Smooth muscle cell (in vitro differentiated cells): ENCODE measurements around the gene ZNF69. TPM values are rescaled to one million over a fixed set of nuclear protein-coding genes. Genes with fewer than 3 reads are reported as not detected.

ENCODE experiments used
- DNase-seq: peaks from one replicate; lab custom pipeline; 2025; ENCODE audit not compliant: unreplicated experiment; lab: John Stamatoyannopoulos, UW
- H2AFZ ChIP-seq: fragments of 200-600 bp; sonication (generic); 2 replicates; pipeline ENCODE4 v1.6.0; 2016; ENCODE audit warnings: antibody characterized with exemption, low read depth, mild to moderate bottlenecking
- H3F3A ChIP-seq: fragments of 200-600 bp; sonication (generic); 2 replicates; pipeline ENCODE4 v1.6.0; 2017; ENCODE audit warnings: antibody characterized with exemption, low read depth
- H3K27ac ChIP-seq: fragments of 200-600 bp; sonication (generic); 2 replicates; pipeline ENCODE4 v1.5.1; 2016; ENCODE audit warnings: low read depth, mild to moderate bottlenecking
- H3K27me3 ChIP-seq: fragments of 200-600 bp; sonication (generic); 2 replicates; pipeline ENCODE4 v1.6.1; 2016; ENCODE audit warnings: low read depth, mild to moderate bottlenecking
- H3K36me3 ChIP-seq: fragments of 200-600 bp; sonication (generic); 2 replicates; pipeline ENCODE4 v1.5.1; 2016; ENCODE audit warnings: low read depth
- H3K4me1 ChIP-seq: fragments of 200-600 bp; sonication (generic); 2 replicates; pipeline ENCODE4 v1.5.1; 2016; ENCODE audit warnings: low read depth
- H3K4me2 ChIP-seq: fragments of 200-600 bp; sonication (generic); 2 replicates; pipeline ENCODE4 v1.6.0; 2016; ENCODE audit warnings: mild to moderate bottlenecking
- H3K4me3 ChIP-seq: fragments of 200-600 bp; sonication (generic); 2 replicates; pipeline ENCODE4 v1.5.1; 2016; ENCODE audit warnings: mild to moderate bottlenecking
- H3K79me2 ChIP-seq: fragments of 200-600 bp; sonication (generic); 2 replicates; pipeline ENCODE4 v1.6.0; 2016; ENCODE audit warnings: low read depth, mild to moderate bottlenecking
- H3K9ac ChIP-seq: fragments of 200-600 bp; sonication (generic); 2 replicates; pipeline ENCODE4 v1.6.0; 2016; ENCODE audit warnings: low read depth
- H3K9me3 ChIP-seq: fragments of 200-600 bp; sonication (generic); replicated peaks from 2 replicates; pipeline ENCODE4 v1.5.1; 2016; ENCODE audit warnings: low read depth
- H4K20me1 ChIP-seq: fragments of 200-600 bp; sonication (generic); 2 replicates; pipeline ENCODE4 v1.6.0; 2016; ENCODE audit warnings: low read depth
- WGBS: methylation state at CpG from one replicate; pipeline ENCODE4 v1.1.7; 2016; ENCODE audit warnings: low lambda C conversion rate; 5-methylcytosine and 5-hydroxymethylcytosine counted together
- polyA plus RNA-seq: library from polyadenylated mRNA; unstranded; fragments of >200 nt; fragmentation: Nextera tagmentation; extraction: Ambion mirVana; gene quantifications from 2 replicates; pipeline ENCODE4 v1.2.1, GENCODE V29; 2016
- total RNA-seq: library from RNA; depleted of rRNA; stranded (reverse); fragments of >200 nt; gene quantifications from 2 replicates; pipeline ENCODE4 v1.2.3, GENCODE V29; 2014
- TF ChIP-seq, protein P1 (sequence below): fragments of 200-600 bp; sonication (generic); IDR thresholded peaks from 2 replicates; pipeline ENCODE4 v1.5.1; 2017; ENCODE audit warnings: borderline replicate concordance, mild to moderate bottlenecking, antibody characterized with exemption; ENCODE audit not compliant: insufficient read depth, poor library complexity, severe bottlenecking

ZNF69 gene
- total and polyA plus RNA-seq, 2 experiments from 2014 or later, result 4.6 to 8.8 TPM

DNA sequence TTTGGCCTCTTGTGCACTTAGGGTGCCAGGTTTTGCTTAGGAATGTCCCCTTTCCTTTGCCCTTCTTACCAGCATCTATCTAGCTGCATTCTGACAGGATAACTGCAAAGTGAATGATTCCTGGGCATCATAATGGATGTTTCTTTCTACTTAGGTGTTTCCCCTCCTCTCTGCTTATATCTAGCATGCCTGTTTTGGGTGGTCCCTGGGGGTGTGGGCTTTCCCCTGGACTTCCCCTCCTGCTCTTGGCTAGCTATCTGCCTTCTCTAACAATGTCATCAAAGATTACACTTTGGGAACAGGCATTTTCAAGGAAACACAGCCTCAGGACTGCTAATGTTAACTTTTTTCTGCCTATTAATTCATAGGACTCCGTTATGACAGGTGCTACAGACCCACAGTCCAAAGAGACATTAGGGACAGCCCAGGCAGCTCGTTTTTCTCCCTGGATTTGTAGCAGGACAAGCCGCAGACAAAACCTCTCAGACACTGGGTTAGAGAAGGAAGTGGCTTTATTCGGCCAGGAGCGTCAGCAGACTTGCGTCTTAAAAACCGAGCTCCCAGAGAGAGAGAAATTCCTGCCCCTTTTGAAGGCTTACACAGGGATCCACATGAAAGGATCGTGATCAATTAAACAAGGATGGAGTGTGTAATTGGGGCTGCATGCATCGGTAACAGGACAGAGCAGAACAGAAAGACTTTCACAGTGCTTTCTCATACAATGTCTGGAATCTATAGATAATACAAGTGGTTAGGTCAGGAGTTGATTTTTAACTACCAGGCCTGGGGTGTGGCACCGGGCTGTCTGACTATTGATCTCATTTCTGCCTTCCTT is 54.6 kb downstream of the ZNF69 start:
- no peaks in the 10 kb centered on the region for H4K20me1 ChIP-seq
- H3K27ac ChIP-seq, result no peak overlapping the region
- no peak for DNase-seq
- H2AFZ ChIP-seq, result no peak overlapping the region
- H3K9me3 ChIP-seq, result peaks cover 65% of the 10 kb centered on the region
- peaks cover 30% of the 10 kb centered on the region for H3K79me2 ChIP-seq
- WGBS, result 96% methylated on average over 10 of the region's 10 CpGs
- H3K4me2 ChIP-seq, result no peak overlapping the region
- no peak overlapping the region for H3K4me3 ChIP-seq
- no peaks in the 10 kb centered on the region for H3K4me1 ChIP-seq
- H3F3A ChIP-seq, result no peaks in the 10 kb centered on the region
- TF ChIP-seq, protein P1, sequence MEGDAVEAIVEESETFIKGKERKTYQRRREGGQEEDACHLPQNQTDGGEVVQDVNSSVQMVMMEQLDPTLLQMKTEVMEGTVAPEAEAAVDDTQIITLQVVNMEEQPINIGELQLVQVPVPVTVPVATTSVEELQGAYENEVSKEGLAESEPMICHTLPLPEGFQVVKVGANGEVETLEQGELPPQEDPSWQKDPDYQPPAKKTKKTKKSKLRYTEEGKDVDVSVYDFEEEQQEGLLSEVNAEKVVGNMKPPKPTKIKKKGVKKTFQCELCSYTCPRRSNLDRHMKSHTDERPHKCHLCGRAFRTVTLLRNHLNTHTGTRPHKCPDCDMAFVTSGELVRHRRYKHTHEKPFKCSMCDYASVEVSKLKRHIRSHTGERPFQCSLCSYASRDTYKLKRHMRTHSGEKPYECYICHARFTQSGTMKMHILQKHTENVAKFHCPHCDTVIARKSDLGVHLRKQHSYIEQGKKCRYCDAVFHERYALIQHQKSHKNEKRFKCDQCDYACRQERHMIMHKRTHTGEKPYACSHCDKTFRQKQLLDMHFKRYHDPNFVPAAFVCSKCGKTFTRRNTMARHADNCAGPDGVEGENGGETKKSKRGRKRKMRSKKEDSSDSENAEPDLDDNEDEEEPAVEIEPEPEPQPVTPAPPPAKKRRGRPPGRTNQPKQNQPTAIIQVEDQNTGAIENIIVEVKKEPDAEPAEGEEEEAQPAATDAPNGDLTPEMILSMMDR, result no peak
- H3K9ac ChIP-seq, result no peak overlapping the region
- H3K27me3 ChIP-seq, result no peaks in the 10 kb centered on the region
- H3K36me3 ChIP-seq, result peaks cover 14% of the 10 kb centered on the region

- Histone ChIP-seq H3F3A (no peaks in the 10 kb centered on the region), H3K9me3 (peaks cover 67% of the 10 kb centered on the region), H3K27me3 (no peaks in the 10 kb centered on the region), H2AFZ (no peak overlapping the region), H3K4me2 (no peak overlapping the region), H3K36me3 (peaks cover 20% of the 10 kb centered on the region), H3K9ac (no peak overlapping the region), H4K20me1 (no peaks in the 10 kb centered on the region), H3K4me3 (no peak overlapping the region), H3K4me1 (no peaks in the 10 kb centered on the region), H3K79me2 (peaks cover 26% of the 10 kb centered on the region), H3K27ac (no peak overlapping the region)
- DNase-seq, result no peak
- TF ChIP-seq, protein P1, result no peak
These were observed 55.2 kb downstream of the ZNF69 start for GRCh38 chr19:11942843-11943108.

DNA sequence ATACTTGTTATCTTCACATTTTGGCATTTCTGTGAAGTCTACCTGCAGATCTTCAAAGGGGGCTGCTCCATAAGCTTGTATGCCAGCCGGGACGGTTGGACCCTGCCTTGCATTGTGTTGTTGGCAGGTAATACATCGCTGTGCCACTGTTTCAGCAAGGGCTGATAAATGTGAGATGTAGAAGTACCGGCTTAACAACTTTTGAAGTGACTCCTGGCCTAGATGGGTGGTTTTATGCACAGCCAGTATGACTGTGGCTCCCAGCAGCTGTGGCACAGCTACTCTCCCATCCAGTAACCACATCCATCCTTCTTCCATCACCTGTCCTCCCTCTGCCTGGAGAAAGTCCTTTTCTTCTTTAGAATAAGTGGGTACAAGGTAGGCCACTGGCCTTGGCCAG is 57.1 kb downstream of the ZNF69 start:
- Histone ChIP-seq H3K27ac (no peak overlapping the region), H3K36me3 (peaks cover 37% of the 10 kb centered on the region), H3K9me3 (peaks cover 75% of the 10 kb centered on the region), H3K79me2 (peaks cover 16% of the 10 kb centered on the region), H3K4me2 (no peak overlapping the region), H3K4me1 (no peaks in the 10 kb centered on the region), H3K4me3 (no peak overlapping the region), H3F3A (peaks cover 13% of the 10 kb centered on the region), H4K20me1 (no peaks in the 10 kb centered on the region), H3K27me3 (no peaks in the 10 kb centered on the region), H2AFZ (no peak overlapping the region), H3K9ac (no peak overlapping the region)
- TF ChIP-seq, protein P1, result no peak
- DNase-seq, result no peak
- WGBS, result 93% methylated on average over 4 of the region's 4 CpGs

DNA sequence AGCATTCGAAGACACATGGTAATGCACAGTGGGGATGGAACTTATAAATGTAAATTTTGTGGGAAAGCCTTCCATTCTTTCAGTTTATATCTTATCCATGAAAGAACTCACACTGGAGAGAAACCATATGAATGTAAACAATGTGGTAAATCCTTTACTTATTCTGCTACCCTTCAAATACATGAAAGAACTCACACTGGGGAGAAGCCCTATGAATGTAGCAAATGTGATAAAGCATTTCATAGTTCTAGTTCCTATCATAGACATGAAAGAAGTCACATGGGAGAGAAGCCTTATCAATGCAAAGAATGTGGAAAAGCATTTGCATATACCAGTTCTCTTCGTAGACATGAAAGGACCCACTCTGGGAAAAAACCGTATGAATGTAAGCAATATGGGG is 61.1 kb downstream of the ZNF69 start:
- peaks cover 21% of the 10 kb centered on the region for H3F3A ChIP-seq
- peaks cover 62% of the 10 kb centered on the region for H3K36me3 ChIP-seq
- peaks cover 85% of the 10 kb centered on the region for H3K9me3 ChIP-seq
- peaks cover 2% of the 10 kb centered on the region for H3K79me2 ChIP-seq
- no peaks in the 10 kb centered on the region for H4K20me1 ChIP-seq
- H3K9ac ChIP-seq, result no peak overlapping the region
- H3K27me3 ChIP-seq, result no peaks in the 10 kb centered on the region
- DNase-seq, result no peak
- H3K4me1 ChIP-seq, result no peaks in the 10 kb centered on the region
- no peak overlapping the region for H2AFZ ChIP-seq
- TF ChIP-seq, protein P1, result no peak
- H3K4me2 ChIP-seq, result no peak overlapping the region
- 100% methylated on average over 3 of the region's 3 CpGs for WGBS
- no peak overlapping the region for H3K4me3 ChIP-seq
- H3K27ac ChIP-seq, result no peak overlapping the region
